Measurements from ENCODE around the gene DRD4.

- TF ChIP-seq CTCF (IDR thresholded peaks at IDR 0.05) (no peak), EZH2phosphoT487 (IDR thresholded peaks at IDR 0.05) (no peak), EZH2 (IDR thresholded peaks at IDR 0.05) (no peak)
These were observed 19.7 kb upstream of the DRD4 start for GRCh38 chr11:617199-617911.
